HG03135 (cell line): ENCODE data around the gene PEX6.
A peak's percentile ranks its signal among the peaks of the same experiment; 100 is the strongest.

Experiments used
- ATAC-seq: cut with Tn5 transposase; IDR thresholded peaks from one replicate; pipeline ENCODE4 v1.9.1; 2021; ENCODE audit warnings: mild to moderate bottlenecking, moderate library complexity; ENCODE audit not compliant: unreplicated experiment

The PEX6 gene, protein sequence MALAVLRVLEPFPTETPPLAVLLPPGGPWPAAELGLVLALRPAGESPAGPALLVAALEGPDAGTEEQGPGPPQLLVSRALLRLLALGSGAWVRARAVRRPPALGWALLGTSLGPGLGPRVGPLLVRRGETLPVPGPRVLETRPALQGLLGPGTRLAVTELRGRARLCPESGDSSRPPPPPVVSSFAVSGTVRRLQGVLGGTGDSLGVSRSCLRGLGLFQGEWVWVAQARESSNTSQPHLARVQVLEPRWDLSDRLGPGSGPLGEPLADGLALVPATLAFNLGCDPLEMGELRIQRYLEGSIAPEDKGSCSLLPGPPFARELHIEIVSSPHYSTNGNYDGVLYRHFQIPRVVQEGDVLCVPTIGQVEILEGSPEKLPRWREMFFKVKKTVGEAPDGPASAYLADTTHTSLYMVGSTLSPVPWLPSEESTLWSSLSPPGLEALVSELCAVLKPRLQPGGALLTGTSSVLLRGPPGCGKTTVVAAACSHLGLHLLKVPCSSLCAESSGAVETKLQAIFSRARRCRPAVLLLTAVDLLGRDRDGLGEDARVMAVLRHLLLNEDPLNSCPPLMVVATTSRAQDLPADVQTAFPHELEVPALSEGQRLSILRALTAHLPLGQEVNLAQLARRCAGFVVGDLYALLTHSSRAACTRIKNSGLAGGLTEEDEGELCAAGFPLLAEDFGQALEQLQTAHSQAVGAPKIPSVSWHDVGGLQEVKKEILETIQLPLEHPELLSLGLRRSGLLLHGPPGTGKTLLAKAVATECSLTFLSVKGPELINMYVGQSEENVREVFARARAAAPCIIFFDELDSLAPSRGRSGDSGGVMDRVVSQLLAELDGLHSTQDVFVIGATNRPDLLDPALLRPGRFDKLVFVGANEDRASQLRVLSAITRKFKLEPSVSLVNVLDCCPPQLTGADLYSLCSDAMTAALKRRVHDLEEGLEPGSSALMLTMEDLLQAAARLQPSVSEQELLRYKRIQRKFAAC

DNA sequence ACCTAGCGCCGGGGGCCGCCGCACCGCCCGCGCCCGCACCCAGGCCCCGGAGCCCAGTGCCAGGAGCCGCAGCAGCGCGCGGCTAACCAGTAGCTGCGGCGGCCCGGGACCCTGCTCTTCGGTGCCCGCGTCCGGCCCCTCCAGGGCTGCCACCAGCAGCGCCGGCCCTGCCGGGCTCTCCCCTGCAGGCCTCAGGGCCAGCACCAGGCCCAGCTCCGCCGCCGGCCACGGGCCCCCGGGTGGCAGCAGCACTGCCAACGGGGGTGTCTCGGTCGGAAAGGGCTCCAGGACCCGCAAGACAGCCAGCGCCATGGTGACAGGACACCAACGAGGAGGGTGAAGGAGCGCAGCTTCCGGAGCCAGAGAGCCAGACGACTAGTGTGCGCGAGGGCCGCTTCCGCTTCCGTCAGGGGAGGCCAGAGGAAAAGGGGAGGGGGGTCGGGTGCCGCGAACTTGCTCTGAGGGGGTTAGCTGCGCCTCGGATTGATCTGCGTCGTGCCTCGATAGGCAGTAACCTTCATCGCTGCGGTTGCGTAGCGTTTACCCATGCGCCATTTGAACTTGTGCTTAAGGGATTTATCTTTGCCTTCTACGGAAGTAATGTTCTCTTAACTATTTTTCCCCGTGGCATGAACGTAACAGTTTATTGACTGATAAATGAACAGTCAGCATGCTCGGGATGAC, at the start of gene PEX6:
Gene PEX6 (minus strand): TSS at position 343 of the 684 bp plus-strand sequence. CDS start 31 bp downstream, at position 312.
- peak; percentile 82 for ATAC-seq

DNA sequence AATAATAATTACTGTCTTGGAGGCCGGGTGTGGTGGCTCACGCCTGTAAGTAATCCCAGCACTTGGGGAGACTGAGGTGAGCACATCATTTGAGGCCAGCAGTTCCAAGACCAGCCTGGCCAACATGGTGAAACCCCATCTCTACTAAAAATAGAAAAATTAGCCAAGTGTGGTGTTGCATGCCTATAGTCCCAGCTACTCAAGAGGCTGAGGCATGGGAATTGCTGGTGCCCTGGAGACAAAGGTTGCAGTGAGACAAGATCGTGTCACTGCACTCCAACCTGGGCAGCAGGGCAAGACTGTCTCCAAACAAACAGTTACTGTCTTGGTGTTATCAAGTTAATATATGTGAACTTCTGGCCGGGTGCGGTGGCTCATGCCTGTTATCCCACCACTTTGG, 47.4 kb upstream of the PEX6 start:
- ATAC-seq, result no peak

DNA sequence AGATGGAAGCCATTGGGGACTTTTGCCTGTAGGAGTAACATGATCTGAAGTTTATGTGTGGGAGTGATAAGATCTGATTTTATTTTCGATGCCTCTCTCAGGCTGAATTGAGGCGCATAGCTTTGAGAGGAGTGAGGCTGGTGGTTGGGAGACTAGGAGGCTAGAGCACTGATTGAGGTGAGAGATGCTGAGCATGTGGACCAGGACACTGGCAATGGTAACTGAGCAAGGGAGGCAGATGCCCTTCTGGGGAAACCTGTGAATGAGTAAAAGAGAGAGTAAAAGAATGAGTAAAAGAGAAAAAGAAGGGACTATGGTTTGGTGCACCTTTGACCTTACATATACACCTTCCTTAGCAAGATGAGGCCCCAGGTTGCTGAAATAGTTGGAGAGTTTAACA, 45.5 kb upstream of the PEX6 start:
- no peak for ATAC-seq

DNA sequence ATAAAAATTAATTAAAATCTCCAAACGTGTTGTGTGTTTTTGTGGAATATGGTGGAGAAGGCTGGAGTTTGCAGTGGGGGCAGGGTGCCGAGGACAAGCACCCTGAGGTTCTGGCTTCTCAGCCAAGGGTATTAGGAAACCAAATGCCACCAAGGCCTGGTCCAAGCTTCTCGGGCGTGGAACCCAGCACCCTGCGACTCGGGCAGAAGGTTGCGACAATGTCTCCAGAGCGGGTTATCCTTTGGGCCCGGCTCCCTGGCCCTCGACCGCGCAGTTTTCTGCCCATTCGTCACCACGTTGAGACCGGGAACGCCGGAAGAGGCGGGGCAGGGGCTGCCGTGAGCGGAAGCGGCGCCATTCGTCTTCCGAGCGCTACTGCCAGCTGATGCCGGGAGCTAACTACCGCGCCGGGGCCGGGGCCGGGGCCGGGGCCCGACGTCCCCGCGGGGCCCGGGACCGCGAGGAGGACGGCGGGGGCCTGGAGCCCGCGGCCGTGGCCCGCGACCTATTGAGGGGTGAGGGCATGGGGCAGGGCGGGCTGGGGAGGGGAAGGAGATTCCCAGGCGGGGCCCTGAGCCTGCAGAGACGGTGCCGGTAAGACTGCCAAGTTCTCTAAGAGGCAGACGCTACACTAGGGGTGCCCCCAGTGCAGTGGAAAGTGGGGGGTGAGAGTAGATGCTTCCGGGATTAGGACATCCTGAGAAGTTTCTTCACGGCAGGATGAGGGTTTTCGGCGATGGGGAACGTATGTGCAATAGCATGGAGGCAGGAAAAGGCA, 42.5 kb upstream of the PEX6 start, which contains the start of gene RRP36:
Gene RRP36 (plus strand): TSS at position 354 of the 778 bp plus-strand sequence. CDS start 32 bp downstream, at position 386.
- ATAC-seq, result peak; percentile 59

DNA sequence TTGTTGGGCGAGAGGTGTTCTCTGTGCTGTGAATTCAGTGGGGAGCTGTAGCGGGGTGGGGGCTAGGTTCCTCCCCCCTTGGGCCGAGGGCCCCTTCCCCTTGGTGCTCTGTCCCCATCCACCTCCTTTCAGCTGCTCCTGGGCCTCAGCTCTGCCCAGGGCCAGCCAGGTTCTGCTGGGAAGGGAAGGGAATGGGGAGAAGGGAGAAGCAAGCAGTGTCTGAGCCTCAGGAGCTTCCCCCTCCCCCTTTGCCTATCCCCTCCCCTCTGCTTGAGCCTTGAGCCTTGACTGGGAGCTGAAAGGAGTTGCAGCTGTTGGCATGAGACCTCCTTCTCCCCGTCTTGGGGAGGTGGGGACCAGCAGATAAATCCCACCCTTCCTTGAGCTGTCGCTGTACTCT, 41.9 kb upstream of the PEX6 start:
- ATAC-seq, result no peak

DNA sequence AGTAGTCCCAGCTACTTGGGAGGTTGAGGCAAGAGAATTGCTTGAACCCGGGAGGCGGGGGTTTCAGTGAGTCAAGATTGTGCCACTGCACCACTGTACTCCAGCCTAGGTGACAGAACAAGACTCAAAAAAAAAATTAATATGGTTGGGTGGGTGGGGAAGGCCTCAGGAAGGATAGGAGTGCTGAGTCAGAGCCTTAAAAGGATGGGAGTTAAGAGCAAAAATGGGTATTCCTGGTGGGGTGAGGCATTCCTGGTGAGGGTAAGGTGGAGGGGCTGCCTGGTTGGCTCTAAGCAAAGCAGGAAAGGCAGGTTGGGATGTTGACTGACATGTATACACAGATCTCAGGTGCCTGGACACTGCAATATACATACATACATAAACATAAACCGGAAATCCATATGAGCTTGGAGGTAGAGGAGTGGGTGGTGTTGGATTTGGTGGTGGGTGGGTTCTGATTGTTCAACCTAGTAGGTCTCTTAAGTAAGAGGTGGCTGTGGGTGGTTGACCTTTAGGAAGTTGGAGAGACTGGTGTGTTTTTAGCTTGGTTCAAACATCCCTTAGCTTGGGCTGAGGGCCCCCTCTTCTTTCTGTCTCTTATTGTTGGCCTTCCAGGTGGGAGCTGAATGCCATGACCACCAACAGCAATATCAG, 41.2 kb upstream of the PEX6 start:
- ATAC-seq, result no peak

DNA sequence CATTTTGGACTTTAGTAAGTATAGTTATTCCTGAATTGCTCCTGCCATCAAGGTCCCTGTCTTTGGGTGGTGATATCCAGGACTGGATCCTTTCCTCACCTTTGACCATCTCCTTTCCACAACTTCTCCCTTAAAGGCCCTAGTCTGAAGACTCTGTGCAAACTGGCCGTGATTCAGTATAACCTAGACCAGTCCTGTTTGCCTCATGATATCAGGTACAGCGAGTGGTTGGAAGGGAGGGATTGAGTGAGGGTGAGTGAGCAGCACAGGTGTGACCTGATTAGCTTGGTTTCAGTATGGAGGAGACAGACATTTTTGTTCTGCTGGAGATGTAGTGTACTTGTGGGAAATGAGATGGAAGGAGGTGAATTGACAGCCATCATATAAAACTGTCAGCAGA, 40.2 kb upstream of the PEX6 start:
- no peak for ATAC-seq

DNA sequence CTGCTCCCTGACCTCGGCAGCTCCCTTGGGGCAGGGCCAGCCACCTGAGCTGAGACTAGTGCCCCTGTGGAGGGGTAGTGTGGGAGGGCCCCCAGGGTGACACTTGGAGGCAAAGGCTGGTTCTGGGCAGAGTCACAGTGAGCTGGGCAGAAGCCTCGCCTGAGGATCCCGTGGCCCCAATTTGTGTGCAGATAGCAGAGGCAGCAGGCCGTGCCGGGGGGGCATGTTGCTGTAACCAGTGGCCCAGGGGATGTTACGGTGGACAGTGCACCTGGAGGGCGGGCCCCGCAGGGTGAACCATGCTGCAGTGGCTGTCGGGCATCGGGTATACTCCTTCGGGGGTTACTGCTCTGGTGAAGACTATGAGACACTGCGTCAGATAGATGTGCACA, 38.0 kb upstream of the PEX6 start:
- no peak for ATAC-seq

DNA sequence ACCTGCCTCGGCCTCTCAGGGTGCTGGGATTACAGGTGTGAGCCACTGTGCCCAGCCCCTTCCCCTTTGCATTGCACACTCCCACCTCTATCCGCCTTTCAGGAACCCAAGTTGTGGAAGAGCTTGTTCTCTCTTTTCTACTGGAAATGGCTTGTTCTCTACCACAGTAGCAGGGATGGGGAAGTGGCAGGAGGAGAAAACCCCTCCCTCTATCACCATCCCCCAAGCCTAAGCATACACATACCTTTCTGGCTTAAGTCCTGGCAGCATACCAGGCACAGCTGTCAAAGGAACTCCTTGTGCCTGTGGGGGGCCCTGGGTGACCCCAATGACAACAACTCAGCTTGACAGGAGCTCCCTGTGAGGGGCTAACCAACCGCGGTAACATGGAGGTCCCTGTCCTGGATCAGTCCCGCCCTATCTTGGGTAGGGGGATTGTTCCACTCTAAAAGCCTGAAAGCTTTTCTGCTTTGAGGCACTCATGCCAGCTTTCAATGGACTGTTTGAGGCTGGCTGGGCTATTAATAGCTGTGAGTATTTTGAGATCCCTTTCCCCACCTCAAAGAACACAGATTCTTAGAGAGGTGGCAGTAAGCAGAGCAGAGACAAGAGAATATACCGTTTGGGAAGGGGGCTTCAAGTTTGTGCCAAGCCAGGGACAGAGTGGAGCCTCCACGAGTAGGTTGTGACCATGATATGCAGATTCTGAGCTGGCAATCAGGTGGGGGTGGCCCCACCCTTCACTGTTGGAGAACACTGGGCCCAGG, 37.4 kb upstream of the PEX6 start:
- ATAC-seq, result no peak

DNA sequence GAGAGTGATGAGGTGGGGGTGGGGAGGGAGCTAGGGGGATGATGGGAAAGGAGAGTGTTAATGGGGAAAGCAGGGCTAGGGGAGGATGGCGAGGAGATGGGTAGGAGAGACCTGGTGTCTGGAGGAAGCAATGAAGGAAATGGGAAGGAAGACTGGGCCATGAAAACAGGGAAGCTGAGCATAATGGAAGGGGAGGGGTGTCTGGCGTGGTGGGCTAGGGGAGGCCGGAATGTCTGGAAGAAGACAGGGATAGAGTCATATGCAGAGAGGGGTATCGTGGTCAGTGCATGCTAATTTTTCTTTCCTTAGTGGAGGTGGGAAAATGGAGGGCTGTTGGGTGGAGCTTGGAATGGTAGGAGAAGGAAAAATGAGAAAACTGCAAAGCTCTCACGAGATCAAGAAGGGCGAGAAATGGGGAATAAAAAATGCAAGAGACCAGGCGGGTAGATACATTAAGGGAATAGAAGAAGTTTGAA, 35.5 kb upstream of the PEX6 start:
- ATAC-seq, result no peak

DNA sequence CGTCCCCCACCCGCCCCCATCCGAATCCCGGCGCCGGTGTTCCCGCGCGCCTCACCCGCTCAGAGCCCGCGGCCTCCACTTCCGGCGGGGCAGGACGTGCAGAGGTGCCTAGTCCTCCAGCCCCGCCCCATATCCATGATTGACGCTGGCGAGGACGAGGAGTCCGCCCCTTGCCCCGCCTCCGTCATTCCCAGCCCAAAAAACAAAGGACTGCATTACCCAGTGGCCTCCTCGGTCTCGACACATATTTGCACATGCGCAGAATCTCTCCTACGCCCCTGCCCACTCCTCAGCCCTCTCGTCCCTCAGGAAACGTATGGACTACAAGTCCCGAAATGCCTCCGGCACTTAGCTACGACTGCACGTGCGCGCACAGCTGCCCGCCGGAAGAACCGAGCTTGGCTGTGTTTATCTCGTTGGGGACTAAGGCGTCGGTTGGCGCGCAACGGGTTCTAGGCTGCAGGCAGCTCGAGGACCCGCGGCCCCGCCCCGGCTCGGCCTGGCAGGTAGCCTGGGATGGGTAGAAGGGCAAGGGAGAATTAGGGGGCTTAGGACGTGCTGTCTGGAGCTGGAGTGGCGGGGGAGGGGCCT, 35.0 kb upstream of the PEX6 start, which contains the start of the genes KLHDC3 and MEA1:
Gene KLHDC3 (plus strand): TSS at position 407 of the 591 bp plus-strand sequence. CDS start 2,944 bp downstream, outside the sequence.
Gene MEA1 (minus strand): TSS at position 104 of the 591 bp plus-strand sequence. CDS start 133 bp downstream, outside the sequence.
- peak; percentile 87 for ATAC-seq

DNA sequence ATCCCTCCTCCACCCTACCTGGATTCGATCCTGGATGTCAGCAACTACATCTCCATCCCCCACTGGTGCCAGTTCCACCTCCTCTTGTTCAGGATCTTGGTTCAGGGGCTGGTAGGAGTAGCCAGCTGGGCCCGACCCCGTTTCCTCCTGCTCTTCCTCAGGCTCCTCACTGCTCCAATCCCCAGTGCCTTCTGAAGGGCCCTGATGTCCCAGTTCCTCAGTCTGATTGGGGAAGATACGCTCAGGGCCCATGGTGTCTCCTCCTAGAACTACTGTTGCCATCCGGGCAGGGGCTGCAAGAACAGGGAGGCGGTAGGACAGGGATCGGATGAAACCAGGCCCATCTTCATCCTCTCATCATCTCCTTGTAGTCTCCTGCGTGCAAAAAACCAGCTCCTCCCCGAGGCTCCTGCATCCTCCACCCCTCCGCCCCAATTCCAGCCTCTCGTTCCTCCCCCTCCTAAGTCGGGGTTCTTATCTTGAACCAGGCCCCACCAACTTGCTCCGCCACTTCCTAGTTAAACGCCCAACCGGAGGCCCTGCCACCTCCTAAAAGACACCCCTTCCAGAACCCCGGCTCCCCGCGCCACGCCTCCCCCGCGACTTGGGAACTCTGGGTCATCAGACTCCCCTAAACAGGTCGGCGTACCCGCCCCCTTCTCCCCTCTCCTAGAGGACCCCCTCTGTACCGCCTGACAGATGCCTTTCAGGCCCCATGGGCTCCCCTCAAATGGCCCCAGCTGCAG, 34.3 kb upstream of the PEX6 start:
- no peak for ATAC-seq

DNA sequence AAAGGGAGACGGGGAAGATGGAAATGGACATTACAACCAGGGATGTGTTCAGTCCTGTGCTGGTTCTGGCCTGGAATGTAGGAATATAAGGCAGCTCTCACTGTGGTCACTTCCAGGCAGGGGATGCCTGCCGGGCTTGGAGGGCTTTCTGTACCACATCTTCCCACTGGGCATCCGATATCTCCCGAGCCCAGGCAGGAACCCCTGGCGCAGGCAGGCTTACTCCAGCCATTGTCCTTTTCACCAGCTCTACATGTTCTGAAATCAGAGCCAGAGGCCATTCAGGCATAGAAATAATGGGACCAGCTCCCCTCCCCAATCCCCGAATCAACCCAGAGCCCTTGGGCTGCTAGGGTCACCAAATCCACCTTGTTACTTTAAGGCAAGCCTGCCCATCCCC, 33.4 kb upstream of the PEX6 start:
- ATAC-seq, result no peak

DNA sequence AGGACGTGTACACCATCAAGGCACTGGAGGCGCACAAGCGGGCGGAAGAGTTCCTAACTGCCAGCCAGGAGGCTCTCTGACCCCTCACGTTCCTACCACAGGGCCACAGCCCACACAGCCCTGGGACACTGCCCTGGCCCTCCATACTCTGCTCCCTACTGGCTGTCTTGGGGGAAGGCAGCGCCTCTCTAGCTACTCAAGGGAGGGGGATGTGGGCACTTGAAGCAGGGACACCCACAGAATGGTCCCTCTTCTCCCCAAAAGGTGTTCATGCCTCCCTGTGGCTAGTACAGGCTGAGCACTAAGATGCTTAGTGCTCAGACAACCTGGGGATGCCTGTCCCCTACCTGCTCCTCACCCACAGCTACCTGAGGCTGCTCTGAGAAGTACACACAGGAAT, 32.2 kb upstream of the PEX6 start:
- no peak for ATAC-seq

DNA sequence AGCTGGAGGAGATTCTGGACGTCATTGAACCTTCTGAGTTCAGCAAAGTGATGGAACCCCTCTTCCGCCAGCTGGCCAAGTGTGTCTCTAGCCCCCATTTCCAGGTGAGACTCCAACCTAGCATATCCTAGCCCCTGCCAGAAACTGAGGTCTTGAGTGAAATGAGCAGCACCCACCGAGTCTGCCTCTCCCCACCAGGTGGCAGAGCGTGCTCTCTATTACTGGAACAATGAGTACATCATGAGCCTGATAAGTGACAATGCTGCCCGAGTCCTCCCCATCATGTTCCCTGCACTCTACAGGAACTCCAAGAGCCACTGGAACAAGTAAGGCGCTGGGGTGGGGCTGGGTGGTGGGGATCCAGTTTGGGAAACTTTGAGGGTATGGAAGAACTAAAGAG, 30.1 kb upstream of the PEX6 start:
- no peak for ATAC-seq

DNA sequence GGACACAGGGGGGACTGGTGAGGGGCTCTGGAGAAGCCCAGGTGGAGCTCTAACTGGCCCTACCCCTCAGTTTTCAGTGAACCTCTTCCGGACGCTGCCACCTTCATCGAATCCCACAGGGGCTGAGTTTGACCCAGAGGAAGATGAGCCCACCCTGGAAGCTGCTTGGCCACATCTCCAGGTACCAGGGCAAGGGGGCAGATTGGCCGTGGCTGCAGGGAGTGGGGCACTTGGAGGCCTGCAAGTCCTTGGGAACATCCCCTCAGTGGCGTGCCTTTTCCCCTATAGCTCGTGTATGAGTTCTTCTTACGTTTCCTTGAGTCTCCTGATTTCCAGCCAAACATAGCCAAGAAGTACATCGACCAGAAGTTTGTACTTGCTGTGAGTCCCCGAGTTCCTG, 28.1 kb upstream of the PEX6 start:
- no peak for ATAC-seq

DNA sequence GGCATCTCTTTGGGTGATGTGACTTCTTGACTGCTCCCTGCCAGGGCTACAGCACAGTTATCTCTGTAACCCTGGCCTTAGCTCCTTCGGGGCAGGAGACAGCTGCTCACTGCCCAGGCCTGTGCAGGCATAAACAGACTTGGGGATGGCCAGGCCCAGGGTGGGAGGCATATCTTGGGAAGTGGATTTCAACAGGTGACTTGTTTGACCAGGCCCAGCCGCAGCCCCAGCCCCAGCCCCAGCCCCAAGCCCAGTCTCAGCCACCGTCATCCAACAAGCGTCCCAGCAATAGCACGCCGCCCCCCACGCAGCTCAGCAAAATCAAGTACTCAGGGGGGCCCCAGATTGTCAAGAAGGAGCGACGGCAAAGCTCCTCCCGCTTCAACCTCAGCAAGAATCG, 27.3 kb upstream of the PEX6 start:
- ATAC-seq, result no peak

DNA sequence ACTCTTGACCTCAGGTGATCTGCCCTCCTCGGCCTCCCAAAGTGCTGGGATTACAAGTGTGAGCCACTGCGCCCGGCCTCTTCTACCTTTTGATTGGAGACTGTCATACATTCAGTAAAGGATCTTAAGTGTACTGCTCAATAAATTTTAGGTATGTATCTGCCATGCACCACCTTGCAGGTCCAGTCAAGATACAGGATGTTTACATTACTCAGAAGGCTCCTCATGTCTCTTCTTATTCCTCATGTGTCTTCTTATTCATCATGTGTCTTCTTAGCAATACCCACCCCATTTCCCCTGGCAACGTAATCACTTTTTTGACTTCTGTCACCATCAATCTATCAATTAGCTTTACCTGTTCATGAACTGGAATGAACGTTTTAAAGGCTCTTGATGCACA, 26.9 kb upstream of the PEX6 start:
- no peak for ATAC-seq
